Measurements from ENCODE around the gene C16orf87.

DNA sequence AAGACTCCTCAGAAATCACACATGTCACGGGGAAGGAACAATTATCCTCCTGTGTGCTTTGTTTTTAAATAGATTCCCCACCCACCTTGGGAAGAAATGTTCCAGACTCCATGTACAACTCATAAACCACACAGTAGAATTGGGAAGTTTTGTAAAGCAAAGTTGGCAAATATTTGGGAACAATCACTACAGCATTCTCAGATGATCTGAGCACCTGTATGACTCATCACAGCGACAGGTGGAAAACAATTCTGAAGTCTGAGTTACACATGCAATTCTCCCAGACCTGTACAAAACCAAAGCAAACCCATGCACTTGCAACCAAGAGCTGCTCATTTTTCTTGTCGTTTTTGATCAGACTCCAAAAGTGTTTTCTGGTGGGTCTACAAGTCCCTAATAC lies 68.4 kb downstream of the C16orf87 start:
- TF ChIP-seq POLR2AphosphoS5 (IDR thresholded peaks at IDR 0.05; ENCODE audit: low read depth): no peak
- TF ChIP-seq, protein P1, sequence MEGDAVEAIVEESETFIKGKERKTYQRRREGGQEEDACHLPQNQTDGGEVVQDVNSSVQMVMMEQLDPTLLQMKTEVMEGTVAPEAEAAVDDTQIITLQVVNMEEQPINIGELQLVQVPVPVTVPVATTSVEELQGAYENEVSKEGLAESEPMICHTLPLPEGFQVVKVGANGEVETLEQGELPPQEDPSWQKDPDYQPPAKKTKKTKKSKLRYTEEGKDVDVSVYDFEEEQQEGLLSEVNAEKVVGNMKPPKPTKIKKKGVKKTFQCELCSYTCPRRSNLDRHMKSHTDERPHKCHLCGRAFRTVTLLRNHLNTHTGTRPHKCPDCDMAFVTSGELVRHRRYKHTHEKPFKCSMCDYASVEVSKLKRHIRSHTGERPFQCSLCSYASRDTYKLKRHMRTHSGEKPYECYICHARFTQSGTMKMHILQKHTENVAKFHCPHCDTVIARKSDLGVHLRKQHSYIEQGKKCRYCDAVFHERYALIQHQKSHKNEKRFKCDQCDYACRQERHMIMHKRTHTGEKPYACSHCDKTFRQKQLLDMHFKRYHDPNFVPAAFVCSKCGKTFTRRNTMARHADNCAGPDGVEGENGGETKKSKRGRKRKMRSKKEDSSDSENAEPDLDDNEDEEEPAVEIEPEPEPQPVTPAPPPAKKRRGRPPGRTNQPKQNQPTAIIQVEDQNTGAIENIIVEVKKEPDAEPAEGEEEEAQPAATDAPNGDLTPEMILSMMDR (IDR thresholded peaks at IDR 0.05; ENCODE audit: insufficient read depth, low read length): no peak

Measured in HL-60 (cell line).